ENCODE results near the gene SLC35G6.

The SLC35G6 gene

GRCh38 chr17:7508846-7509245 is 27.6 kb downstream of the SLC35G6 start:
- FAIRE-seq: no peak

GRCh38 chr17:7509937-7510336 is 28.7 kb downstream of the SLC35G6 start:
- FAIRE-seq: no peak

GRCh38 chr17:7511108-7511507 is 29.9 kb downstream of the SLC35G6 start:
- FAIRE-seq: no peak

GRCh38 chr17:7512105-7512504 is 30.9 kb downstream of the SLC35G6 start:
- no peak for FAIRE-seq

- FAIRE-seq: no peak
These were observed 31.7 kb downstream of the SLC35G6 start for GRCh38 chr17:7512824-7513540.

GRCh38 chr17:7513850-7514419 is 32.7 kb downstream of the SLC35G6 start:
- FAIRE-seq: no peak

GRCh38 chr17:7515911-7516610 is 34.8 kb downstream of the SLC35G6 start:
- FAIRE-seq: no peak

GRCh38 chr17:7523033-7523432 is 41.8 kb downstream of the SLC35G6 start:
- FAIRE-seq: no peak

- peak; percentile 52 for FAIRE-seq
These were observed 47.6 kb downstream of the SLC35G6 start for GRCh38 chr17:7528842-7529241.

- no peak for FAIRE-seq
These were observed 49.0 kb downstream of the SLC35G6 start for GRCh38 chr17:7530023-7530900.

All from A204.1 (cell line).